ENCODE results near the gene FBXO5.
A peak's percentile ranks its signal among the peaks of the same experiment; 100 is the strongest.

Gene FBXO5

DNA sequence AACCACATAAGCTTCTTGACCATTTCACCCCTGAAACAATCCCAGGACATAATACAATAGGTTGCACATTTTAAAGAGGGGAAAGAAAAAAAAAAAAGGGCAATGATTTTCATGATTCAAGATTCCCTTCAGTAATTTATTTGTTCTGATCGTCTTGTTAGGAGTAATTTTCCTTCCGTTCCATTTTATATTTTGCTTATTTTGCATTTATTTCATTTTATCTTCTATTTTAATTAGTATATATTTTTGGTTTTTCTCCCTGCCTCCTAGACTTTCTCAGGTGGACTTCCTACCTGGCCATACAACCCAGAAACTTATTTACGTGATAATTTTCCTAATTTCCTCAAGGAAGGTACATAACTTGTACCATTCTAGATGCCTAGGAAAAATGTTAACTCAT lies 32.6 kb downstream of the FBXO5 start:
- no peak for DNase-seq (ENCODE audit: low spot score)

DNA sequence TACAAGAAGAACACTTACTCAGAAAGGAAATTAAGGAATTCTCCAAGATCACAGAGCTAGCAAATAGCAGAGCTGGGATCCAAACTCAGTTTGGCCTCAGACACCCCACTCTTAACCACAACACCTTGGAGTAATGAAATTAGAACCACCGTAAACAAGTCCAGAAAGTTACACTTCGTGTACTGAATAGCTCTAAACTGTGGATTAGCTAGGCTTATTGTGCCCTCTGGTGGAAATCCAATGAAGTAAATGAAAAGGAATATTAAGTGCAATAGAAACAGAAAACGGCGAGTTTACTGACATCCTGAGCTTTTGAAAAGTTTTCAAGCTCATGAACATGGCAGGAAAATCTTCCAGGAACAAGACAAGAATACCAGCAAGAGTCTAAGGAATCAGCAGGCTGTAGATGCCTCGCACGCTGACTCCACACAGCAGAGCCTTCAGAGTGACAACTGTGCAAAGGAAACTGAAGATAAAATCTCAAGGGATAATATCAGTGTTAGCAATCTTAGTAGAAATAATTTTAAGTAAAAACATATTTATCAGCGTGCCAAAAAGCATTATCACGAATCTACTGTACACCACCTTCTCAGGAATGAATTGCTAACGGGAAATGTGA lies 34.6 kb downstream of the FBXO5 start:
- DNase-seq (ENCODE audit: low spot score): peak; percentile 71

DNA sequence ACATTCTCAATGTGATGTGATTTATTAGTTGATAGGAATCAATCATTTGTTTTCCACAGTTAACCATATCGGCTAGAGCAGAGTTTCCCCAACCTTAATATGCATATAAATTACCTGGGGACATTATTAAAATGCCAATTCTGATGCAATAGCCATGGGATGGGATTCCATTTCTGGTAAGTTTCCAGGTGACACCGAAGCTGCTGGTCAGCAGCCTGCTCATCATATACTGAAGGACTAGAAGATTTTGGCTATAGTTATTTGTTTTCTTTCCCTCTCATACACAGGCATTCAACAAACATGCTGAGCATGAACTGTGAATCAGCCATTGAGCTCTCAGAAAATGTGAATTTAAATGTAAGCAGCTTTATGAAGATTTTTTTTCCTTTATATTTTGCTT lies 35.8 kb downstream of the FBXO5 start:
- DNase-seq (ENCODE audit: low spot score): no peak

DNA sequence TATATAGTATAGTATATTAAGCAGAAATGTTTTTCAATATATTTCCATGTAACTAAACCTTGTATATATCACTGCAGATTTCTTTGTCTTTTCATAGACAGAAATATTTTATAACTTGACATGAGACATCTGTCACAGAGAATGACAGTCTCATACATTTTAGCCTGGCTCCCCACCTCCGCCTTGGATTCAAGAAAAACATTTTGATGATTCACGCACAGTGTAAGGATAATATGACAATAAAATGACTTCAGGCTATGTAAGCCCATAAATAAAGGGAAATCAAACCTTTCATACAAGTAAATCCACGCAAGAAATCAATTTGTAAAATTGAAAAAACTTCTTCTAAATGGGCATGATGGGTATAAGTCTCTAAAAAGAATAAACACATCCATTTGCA lies 36.4 kb downstream of the FBXO5 start:
- no peak for DNase-seq (ENCODE audit: low spot score)

DNA sequence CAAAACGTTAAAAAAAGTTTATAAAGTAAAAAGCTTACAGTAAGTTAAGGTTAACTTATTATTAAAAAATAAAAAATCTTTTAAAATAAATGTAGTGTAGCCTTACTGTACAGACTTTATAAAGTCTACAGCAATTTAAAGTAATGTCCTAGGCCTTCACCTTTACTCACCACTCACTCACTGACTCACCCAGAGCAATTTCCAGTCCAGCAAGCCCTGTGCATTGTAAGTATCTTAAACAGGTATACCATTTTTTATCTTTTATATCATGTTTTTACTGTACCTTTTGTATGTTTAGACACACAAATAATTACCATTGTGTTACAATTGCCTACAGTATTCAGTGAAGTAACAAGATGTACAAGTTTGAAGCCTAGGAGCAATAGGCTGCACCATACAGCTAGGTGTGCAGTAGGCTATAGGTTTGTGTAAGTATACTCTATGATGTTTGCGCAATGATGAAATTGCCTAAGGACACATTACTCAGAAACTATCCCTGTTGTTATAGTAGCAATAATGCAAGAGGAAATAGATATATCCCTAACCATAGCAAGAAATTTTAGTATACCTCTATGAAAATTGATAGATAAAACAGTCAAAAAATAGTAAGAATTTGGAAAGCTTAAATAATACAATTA lies 39.5 kb downstream of the FBXO5 start:
- no peak for DNase-seq (ENCODE audit: low spot score)

DNA sequence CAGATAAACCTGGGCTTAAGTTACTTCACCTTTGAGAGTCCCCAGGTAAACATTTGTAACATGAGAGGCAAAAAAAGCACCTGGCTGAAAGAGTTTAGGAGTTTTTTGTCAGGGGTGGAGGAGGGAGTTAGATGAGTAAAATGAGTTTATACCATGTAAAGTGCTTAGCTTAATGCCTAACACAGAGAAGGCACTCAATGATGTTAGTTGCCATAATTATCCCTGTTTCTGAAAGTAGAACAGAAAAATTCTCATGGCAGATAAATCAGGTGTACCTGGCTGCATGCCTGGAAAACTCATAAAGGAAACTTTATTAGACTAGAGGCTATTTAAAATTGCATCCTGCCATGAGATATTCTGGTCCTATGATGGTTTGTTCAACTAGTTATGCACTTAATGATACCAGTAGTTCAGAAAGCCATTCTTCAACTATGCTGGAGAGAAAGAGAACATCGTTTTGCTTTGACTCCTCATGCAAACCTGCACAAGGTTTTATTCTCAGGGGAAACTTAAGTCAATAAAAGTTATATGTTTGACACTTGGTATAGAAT lies 40.4 kb downstream of the FBXO5 start:
- DNase-seq (ENCODE audit: low spot score): no peak

DNA sequence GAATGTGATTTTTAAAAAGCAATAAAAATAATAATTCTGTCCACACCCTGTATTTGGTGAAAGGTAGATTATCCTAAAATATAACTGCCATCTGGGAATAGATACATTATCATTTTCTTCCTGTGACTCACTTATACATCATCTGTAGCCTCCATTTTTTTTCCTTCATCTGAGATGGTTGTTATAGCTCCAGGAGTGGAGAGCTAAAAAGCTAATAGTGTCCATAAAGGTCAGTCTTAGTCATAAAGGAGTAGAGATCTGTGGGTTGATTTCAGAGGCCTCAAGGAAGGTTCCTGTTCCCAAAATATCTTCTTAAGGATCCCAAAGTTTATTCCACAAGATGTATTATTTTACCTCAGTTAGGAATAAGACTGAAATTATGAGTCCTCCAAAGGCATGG lies 41.1 kb downstream of the FBXO5 start:
- no peak for DNase-seq (ENCODE audit: low spot score)

DNA sequence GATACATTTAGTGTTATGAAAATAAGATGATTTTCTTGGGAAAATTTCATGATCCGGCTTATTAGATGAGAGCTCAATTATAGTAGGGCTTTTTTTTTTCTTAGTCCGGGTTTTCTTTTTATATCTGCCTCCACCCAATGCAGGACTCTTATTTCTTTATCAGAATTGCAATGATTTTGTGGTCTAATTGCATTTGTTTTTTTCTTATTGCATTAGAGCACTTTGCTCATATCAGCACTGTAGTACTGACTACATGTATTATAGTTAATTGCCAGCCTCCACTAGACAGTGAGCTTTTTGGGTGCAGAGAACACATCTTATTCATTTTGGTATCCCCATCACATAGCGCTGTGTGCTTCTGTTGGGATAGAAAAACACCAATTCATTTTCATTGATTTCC lies 50.0 kb downstream of the FBXO5 start:
- no peak for DNase-seq (ENCODE audit: low spot score)

DNA sequence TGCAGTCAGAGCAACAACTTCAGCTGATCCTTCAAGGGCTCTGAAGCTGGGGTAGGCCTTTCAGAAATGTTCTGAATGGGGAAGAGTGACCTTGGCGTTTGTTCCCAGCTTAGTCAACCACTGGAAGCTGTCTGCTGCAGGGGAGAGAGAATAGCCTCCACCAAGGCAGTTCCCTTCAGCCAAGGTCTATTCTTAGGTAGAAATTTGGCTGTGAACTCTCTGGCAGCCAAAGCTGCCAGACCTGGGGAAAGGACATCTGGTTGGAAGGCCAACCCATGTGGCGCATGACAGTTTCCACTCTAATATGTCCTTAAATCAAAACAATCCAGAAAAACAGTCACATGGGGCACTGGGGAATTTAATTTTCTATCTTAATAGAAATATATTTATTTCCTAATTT lies 60.1 kb downstream of the FBXO5 start:
- DNase-seq (ENCODE audit: low spot score): peak; percentile 7

Measured in pons (tissue), 1 donor.